ENCODE results near the gene LIX1. TPM values are rescaled to one million over a fixed set of nuclear protein-coding genes. Genes with fewer than 3 reads are reported as not detected.

Gene LIX1
- total and polyA plus RNA-seq, 2 of the 8 experiments (the other 6 are each of a cell fraction or from before 2014, with no cell fraction given): 0.26 to 0.45 TPM

GRCh38 chr5:97183100-97183929 lies 40.9 kb upstream of the LIX1 start, which contains the start of gene RIOK2 (continued):
- TF ChIP-seq POLR2A (IDR thresholded peaks at IDR 0.05; ENCODE audit: control extremely low read depth in 1 of 2, low read depth in 2 of 2, low read length in 2 of 2) (peak; percentile 58 to 86), POLR2AphosphoS5 (IDR thresholded peaks at IDR 0.05; ENCODE audit: low read depth, low read length) (peak; percentile 77; the same call in 1 of the 2 replicates), TAF1 (IDR thresholded peaks at IDR 0.05; ENCODE audit: low read depth, low read length) (peak; percentile 84), YY1 (IDR thresholded peaks at IDR 0.05; ENCODE audit: low read depth, low read length) (peak; percentile 84), SIX5 (IDR thresholded peaks at IDR 0.05; ENCODE audit: low read depth, low read length) (no peak), JUN (IDR thresholded peaks at IDR 0.05; ENCODE audit: low read depth, low read length) (no peak), RNF2 (IDR thresholded peaks at IDR 0.05; ENCODE audit: borderline replicate concordance, low read depth, low read length, missing control alignments, poor library complexity, severe bottlenecking) (no peak)
- TF ChIP-seq, protein P1, sequence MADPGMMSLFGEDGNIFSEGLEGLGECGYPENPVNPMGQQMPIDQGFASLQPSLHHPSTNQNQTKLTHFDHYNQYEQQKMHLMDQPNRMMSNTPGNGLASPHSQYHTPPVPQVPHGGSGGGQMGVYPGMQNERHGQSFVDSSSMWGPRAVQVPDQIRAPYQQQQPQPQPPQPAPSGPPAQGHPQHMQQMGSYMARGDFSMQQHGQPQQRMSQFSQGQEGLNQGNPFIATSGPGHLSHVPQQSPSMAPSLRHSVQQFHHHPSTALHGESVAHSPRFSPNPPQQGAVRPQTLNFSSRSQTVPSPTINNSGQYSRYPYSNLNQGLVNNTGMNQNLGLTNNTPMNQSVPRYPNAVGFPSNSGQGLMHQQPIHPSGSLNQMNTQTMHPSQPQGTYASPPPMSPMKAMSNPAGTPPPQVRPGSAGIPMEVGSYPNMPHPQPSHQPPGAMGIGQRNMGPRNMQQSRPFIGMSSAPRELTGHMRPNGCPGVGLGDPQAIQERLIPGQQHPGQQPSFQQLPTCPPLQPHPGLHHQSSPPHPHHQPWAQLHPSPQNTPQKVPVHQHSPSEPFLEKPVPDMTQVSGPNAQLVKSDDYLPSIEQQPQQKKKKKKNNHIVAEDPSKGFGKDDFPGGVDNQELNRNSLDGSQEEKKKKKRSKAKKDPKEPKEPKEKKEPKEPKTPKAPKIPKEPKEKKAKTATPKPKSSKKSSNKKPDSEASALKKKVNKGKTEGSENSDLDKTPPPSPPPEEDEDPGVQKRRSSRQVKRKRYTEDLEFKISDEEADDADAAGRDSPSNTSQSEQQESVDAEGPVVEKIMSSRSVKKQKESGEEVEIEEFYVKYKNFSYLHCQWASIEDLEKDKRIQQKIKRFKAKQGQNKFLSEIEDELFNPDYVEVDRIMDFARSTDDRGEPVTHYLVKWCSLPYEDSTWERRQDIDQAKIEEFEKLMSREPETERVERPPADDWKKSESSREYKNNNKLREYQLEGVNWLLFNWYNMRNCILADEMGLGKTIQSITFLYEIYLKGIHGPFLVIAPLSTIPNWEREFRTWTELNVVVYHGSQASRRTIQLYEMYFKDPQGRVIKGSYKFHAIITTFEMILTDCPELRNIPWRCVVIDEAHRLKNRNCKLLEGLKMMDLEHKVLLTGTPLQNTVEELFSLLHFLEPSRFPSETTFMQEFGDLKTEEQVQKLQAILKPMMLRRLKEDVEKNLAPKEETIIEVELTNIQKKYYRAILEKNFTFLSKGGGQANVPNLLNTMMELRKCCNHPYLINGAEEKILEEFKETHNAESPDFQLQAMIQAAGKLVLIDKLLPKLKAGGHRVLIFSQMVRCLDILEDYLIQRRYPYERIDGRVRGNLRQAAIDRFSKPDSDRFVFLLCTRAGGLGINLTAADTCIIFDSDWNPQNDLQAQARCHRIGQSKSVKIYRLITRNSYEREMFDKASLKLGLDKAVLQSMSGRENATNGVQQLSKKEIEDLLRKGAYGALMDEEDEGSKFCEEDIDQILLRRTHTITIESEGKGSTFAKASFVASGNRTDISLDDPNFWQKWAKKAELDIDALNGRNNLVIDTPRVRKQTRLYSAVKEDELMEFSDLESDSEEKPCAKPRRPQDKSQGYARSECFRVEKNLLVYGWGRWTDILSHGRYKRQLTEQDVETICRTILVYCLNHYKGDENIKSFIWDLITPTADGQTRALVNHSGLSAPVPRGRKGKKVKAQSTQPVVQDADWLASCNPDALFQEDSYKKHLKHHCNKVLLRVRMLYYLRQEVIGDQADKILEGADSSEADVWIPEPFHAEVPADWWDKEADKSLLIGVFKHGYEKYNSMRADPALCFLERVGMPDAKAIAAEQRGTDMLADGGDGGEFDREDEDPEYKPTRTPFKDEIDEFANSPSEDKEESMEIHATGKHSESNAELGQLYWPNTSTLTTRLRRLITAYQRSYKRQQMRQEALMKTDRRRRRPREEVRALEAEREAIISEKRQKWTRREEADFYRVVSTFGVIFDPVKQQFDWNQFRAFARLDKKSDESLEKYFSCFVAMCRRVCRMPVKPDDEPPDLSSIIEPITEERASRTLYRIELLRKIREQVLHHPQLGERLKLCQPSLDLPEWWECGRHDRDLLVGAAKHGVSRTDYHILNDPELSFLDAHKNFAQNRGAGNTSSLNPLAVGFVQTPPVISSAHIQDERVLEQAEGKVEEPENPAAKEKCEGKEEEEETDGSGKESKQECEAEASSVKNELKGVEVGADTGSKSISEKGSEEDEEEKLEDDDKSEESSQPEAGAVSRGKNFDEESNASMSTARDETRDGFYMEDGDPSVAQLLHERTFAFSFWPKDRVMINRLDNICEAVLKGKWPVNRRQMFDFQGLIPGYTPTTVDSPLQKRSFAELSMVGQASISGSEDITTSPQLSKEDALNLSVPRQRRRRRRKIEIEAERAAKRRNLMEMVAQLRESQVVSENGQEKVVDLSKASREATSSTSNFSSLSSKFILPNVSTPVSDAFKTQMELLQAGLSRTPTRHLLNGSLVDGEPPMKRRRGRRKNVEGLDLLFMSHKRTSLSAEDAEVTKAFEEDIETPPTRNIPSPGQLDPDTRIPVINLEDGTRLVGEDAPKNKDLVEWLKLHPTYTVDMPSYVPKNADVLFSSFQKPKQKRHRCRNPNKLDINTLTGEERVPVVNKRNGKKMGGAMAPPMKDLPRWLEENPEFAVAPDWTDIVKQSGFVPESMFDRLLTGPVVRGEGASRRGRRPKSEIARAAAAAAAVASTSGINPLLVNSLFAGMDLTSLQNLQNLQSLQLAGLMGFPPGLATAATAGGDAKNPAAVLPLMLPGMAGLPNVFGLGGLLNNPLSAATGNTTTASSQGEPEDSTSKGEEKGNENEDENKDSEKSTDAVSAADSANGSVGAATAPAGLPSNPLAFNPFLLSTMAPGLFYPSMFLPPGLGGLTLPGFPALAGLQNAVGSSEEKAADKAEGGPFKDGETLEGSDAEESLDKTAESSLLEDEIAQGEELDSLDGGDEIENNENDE (IDR thresholded peaks at IDR 0.05; ENCODE audit: insufficient replicate concordance, low read length): no peak
- TF ChIP-seq, protein P2, sequence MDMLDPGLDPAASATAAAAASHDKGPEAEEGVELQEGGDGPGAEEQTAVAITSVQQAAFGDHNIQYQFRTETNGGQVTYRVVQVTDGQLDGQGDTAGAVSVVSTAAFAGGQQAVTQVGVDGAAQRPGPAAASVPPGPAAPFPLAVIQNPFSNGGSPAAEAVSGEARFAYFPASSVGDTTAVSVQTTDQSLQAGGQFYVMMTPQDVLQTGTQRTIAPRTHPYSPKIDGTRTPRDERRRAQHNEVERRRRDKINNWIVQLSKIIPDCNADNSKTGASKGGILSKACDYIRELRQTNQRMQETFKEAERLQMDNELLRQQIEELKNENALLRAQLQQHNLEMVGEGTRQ (IDR thresholded peaks at IDR 0.05; ENCODE audit: low read length): peak; percentile 44; the same call in 1 of the 2 replicates
